ENCODE measurements around the gene LRIG1.

Gene LRIG1, protein sequence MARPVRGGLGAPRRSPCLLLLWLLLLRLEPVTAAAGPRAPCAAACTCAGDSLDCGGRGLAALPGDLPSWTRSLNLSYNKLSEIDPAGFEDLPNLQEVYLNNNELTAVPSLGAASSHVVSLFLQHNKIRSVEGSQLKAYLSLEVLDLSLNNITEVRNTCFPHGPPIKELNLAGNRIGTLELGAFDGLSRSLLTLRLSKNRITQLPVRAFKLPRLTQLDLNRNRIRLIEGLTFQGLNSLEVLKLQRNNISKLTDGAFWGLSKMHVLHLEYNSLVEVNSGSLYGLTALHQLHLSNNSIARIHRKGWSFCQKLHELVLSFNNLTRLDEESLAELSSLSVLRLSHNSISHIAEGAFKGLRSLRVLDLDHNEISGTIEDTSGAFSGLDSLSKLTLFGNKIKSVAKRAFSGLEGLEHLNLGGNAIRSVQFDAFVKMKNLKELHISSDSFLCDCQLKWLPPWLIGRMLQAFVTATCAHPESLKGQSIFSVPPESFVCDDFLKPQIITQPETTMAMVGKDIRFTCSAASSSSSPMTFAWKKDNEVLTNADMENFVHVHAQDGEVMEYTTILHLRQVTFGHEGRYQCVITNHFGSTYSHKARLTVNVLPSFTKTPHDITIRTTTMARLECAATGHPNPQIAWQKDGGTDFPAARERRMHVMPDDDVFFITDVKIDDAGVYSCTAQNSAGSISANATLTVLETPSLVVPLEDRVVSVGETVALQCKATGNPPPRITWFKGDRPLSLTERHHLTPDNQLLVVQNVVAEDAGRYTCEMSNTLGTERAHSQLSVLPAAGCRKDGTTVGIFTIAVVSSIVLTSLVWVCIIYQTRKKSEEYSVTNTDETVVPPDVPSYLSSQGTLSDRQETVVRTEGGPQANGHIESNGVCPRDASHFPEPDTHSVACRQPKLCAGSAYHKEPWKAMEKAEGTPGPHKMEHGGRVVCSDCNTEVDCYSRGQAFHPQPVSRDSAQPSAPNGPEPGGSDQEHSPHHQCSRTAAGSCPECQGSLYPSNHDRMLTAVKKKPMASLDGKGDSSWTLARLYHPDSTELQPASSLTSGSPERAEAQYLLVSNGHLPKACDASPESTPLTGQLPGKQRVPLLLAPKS

DNA sequence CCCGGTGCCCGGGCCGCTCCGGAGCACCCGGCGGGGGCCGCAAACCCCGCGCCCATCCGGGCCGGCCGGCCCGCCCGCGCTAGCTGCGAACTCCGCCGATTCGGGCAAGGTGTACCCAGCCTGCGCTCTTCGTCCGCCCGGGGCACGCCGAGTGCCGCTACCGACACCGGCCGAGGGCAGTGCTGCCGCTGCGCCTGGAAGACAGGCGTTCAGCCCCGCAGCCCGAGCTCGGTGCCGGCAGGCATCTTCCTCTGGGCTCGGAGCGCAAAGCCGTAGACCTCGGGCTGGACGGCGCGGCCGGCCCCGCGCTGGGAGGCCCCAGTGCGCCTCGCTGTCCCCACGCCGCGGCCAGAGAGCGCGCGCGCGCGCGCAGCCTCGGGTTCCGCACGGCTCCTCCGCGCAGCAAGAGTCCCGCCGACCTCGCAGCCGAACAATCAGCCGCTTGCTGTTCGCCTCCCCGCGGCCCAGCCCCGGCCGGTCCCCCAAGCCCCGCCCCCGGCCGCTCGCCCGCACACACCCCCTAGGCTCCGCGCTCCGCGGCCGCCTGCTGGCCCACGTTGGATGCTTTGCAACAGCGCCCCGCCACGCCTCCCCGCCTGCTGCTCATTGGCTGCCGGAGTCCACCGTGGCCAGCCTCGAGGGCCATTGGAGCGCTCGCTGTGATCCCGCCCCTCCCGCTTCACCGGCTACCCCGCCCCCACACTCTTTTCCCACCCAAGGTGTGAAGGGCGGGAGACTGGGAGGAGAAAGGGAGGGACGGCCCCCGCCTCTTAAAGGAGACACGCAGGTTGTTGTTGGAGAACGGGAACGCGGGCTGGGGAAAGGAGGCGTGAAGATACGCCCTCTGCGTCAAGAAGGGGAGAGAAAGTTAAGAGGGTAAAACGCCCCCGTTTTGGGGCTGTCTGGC is at the start of gene LRIG1:
Gene LRIG1, minus strand, starts transcription at position 447 of the 907 bp plus-strand sequence. CDS start 615 bp downstream, outside the sequence.
- peak; percentile 96 to 98 for DNase-seq (ENCODE audit: low read depth in 2 of 2)

DNA sequence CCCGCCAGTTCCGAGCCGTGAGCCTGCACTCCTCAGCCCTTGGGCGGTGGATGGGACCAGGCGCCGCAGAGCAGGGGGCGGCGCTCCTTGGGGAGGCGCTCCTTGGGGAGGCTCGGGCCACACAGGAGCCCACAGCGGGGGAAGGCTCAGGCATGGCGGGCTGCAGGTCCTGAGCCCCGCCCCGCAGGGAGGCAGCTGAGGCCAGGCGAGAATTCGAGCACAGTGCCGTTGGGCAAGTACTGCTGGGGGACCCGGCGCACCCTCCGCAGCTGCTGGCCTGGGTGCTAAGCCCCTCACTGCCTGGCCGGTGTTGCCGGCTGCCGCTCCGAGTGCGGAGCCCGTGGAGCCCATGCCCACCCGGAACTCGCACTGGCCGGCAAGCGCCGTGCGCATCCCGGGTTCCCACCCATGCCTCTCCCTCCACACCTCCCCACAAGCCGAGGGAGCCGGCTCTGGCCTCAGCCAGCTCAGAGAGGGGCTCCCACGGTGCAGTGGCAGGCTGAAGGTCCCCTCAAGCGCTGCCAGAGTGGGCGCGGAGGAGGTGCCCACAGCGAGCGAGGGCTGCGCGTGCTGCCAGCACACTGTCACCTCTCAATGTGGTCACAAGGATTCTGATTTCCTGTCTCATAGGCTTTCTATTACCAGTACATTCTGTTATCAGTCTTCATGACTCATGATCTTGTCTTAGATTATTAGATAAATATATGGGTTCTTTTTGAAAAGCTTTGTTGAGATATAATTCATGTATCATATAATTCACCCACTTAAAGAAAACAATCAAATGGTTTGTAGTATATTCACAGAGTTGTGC is 44.0 kb upstream of the LRIG1 start:
- DNase-seq (ENCODE audit: low read depth in 2 of 2): no peak

DNA sequence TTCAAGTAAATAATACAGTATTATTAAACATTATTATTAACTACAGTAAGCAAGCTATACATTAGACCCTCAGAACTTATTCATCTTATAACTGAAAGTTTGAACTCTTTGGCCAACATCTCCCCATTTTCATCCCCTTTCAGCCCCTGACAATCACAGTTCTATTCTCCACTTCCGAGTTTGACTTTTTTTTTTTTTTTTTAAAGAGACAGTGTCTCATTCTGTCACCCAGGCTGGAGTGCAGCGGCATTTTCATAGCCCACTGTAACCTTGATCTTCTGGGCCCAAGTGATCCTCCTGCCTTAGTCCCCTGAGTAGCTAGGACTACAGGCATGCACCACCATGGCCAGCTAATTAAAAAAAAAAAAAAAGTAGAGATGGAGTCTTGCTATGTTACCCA is 41.3 kb upstream of the LRIG1 start:
- no peak for DNase-seq (ENCODE audit: low read depth in 2 of 2)

DNA sequence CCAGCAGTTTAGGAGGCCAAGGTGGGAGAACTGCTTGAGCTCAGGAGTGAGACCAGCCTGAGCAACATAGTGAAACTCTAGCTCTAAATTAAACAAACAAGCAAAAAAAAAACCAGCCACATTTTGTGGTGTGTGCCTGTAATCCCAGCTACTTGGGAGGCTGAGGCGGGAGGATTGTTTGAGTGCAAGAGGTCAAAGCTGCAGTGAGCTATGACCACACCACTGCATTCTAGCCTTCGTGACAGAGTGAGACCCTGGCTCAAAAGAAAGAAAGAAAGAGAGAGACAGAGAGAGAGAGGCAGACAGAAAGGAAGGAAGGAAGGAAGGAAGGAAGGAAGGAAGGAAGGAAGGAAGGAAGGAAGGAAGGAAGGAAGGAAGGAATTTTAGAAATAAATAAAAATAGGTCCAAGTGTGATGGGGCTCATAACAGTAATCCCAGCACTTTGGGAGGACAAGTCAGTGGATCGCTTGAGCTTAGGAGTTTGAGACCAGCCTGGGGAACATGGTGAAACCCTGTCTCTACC is 38.7 kb upstream of the LRIG1 start:
- DNase-seq (ENCODE audit: low read depth in 2 of 2): no peak

DNA sequence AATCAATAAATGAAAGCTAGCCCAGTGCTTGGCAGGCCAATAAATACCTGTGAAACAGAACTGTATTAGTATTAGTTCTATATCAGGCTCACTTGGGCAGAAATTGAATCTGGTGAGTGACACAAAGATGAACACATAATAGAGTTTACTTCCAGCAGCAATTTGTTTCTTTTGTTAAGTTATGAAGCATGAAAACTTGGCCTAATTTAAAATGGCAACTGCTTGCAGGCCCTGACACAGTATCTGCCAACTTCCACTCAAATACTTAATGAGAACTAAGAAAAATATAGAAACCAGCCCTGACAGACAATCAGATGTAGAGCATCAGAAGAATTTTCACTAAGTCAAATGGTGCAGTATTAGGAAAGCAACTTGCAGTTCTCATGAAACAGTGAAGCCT is 37.6 kb upstream of the LRIG1 start:
- DNase-seq (ENCODE audit: low read depth in 2 of 2): no peak

DNA sequence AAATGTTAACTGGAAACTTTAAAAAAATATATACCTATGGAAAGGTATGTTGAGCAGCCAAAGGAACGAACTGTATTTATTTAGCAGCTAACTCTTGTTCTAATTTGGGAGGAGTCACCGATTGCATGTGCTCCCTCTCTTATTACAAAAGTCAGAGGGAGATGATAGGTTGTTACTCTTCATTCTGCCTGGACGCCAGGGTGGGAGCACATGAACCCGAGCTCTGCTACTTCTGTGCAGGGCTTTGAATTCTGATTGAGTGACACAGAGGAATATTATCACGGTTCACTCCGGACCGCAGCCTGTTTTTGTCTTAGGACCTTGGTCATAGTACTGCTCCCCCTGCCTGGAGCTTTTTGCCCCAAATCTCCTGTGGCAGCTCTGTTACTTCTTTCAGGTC is 36.9 kb upstream of the LRIG1 start:
- DNase-seq (ENCODE audit: low read depth in 2 of 2): no peak

DNA sequence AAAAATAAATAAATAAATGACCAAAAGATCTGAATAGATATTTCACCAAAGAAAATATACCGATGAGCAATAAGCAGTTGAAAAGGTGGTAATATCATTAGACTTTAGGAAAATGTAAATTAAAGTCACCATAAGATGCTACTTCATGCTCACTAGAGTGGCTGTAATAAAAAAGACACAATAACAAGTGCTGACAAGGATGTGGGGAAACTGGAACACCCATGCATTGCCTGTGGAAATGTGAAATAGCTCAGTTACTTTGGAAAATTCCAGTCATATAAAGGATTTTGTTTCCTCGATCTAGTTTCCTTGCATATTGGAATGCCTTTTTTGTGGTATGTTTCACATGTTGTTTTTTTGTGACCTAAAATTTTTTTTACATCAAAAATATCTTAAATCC is 36.0 kb upstream of the LRIG1 start:
- no peak for DNase-seq (ENCODE audit: low read depth in 2 of 2)

DNA sequence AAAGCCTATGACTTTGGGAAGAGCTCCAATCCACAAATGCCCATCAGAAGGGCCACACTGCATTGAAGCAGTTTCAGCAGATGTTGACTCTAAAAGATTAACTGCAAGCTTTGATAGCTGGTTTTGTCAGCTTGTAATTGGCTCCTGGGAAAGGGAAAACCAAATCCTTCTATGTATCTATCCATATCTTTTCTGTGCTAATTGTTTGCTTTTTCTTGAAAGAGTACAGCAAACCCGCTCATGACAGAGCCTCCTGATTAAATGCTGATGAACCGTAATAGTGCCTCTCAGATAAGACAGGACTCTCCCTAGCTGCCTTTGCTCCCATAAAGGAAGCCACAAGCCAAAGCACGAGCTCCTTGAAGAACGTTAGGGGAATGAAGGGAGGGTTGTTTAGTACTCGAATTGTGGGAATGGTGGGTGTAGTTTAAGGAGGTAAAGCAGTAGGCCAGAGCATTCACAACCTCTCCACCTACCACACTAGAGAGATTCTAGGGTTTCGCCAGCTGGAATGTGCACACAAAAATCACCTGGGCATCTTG is 33.6 kb upstream of the LRIG1 start:
- DNase-seq (ENCODE audit: low read depth in 2 of 2): no peak

DNA sequence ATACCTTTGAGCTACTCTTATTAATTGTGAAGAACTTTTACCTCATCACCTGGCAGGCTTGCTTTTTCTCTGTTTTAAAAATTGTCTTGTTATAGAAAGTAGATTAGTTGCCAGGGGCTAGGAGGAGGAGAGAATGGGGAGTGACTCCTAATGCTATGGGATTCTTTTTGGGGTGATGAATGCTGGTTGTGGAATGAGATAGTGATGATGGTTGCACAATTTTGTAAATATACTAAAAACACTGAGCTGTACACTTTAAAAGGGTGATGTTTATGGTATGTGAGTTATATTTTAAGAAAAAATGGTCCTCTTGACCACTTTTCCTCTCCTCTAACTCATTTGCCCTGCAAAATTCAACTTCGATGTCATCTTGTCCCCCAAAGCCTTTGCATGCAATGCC is 31.8 kb upstream of the LRIG1 start:
- DNase-seq (ENCODE audit: low read depth in 2 of 2): no peak

DNA sequence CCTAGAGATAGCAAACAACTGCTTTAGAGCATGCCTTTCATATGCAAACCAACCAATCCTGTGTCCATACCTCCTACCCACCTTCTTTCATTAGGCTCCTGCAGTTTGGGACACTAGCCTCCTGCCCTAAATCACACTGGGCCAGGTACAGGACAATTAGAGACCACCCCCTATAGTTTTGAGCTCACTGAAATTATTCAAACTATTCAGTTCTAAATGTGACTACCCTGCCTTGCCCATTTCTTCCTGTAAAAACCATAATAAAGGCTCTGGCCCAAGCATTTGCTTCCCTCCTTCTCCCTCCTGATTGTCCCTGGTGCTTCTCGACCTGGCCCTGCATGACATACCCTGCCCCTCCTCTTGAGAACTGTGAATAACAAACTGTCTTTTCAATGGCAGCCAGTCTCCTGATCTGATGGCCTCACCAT is 31.4 kb upstream of the LRIG1 start:
- no peak for DNase-seq (ENCODE audit: low read depth in 2 of 2)

DNA sequence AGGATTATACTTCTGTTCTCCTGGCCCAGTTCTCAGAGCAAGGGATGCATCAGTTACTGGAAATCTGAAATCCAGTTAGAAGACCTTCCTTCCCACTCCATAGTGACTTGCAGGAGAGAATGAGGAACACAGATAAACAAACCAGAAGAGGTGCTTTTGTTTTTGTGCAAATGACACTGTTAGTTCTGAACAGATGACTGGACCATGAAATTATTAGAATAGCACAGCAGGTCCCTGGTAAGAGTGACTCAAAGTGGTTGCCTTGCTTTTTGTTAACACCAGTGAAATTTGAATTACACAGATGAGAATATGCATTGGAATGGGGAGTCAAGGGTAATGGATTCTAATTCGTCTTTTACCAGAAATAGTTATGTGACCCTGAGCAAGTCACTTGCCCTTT is 30.4 kb upstream of the LRIG1 start:
- no peak for DNase-seq (ENCODE audit: low read depth in 2 of 2)

DNA sequence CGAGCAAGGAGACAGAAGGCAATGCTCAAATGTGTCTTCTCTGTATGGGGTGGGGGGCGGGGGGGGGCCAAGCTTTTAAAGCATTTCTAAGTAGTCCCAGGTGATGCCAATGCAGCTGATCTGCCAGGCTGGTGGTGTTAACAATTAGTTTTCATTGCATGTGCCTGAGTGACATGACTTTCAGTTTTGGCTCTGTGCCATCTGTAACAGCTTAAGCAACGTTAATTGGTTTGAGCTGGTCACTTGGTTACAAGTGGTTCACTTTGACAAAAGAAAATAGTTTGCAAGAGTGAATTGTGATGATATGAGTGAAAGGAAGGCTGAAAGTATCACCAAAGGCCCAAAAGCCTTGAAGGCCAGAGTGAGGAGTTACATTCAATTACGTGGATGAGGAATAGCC is 26.4 kb upstream of the LRIG1 start:
- no peak for DNase-seq (ENCODE audit: low read depth in 2 of 2)

DNA sequence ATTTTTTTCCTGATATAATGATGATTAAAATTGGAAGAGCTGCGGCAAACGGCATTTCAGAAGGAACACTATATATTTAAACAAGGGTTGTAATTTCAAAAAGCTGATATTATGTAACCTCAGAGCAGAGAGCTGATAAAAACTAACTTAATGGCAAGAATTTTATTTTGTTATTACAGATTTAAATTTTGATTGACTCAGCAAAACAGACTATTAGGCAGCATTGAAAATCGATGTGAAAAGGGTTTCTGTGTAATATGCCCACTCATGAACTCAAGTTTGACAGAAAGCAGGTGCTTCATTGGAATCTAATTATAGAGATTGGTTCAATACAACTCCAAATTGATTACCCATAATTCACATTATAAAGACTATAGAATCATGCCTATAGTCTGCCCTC is 24.9 kb upstream of the LRIG1 start:
- DNase-seq (ENCODE audit: low read depth in 2 of 2): no peak

DNA sequence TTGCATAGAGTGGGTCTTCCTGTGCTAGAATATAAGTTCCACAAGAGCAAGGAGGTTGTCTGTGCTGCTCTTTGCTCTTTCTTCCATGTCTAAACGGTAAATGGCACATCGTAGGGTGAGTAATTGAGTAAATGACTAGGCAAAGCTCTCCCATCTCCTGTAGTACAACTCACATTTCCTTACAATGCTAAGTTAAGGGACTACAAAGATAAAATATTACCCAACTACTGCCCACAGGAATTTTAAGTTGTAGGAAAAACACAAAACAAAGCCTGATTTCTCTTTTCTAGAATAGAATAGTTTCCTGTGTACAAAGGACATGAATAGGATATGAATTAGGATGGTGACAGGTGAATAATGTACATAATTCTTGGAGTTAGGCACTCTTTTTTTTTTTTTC is 19.9 kb upstream of the LRIG1 start:
- no peak for DNase-seq (ENCODE audit: low read depth in 2 of 2)

DNA sequence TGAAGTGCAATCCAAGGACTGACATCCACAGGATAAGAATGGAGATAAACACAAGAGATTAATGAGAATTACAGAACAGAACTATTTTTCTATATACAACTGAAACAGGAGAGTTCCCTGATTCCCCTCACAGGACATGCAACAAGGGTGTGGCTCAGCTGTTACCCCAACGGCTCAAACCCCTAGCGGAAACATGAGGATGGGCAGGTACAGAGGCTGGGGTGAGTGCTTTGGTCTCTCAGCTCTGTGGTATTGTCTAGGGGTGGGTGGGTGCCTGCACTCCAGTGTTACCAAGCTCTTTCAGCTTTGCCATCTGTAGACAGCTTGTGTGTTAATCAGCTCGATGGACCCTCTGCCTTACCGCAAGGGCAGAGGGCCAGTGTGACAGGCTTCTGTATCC is 17.8 kb upstream of the LRIG1 start:
- DNase-seq (ENCODE audit: low read depth in 2 of 2): no peak

DNA sequence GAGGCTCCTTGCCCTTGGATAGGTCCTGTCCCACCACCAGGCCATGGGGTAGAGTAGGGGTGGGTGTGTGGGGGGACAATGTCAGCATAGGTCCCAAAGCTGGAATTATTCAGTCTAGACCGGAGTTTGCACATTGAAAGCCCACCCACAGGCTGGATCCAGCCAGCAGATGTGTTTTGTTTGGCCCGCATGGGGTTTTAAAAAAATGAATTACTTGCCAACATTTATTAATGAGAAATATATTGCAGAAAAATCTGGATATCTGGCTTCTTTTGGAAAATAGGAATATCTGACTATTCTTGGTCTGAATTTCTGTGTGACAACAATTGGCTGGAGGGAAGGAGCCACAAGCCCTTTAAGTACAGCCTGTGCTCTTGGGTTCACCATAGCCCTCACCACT is 17.3 kb upstream of the LRIG1 start:
- DNase-seq (ENCODE audit: low read depth in 2 of 2): no peak

DNA sequence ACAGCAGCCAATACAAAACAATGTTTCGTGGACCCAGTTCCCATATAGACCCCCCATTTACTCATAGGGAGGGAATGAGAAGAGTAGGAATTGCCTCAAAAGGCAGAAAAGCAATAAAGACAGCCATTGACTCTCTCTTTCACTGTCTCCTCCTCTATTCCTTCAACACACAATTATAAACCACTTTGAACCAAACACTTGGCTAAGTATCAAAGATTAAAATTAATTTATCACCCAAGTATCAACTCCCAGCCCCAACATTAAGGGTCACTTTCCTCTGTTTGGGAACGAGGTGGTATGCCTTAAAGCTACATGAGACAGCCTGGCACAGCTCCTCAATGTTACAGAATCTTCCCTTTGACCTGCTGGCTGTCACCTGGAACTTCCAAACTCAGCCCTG is 16.4 kb upstream of the LRIG1 start:
- DNase-seq (ENCODE audit: low read depth in 2 of 2): no peak

DNA sequence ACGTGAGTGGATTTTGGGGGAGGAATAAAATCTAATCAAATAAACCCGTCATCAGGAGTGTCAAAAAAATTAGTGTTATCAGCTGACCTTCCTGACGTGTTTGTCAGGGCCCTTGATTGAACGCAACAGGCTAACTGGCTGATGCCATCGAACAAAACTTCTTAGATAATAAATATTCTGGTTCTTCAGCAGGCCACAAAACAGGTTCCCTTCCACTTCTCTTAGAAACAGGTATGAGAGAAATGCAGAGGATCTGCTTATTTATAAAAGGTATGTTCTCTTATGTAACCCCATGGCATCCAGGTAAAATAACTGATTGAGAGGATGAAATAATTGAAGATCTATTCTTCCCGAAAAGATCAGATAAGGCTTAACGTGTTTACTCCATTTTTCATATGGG is 7.6 kb upstream of the LRIG1 start:
- DNase-seq (ENCODE audit: low read depth in 2 of 2): no peak

DNA sequence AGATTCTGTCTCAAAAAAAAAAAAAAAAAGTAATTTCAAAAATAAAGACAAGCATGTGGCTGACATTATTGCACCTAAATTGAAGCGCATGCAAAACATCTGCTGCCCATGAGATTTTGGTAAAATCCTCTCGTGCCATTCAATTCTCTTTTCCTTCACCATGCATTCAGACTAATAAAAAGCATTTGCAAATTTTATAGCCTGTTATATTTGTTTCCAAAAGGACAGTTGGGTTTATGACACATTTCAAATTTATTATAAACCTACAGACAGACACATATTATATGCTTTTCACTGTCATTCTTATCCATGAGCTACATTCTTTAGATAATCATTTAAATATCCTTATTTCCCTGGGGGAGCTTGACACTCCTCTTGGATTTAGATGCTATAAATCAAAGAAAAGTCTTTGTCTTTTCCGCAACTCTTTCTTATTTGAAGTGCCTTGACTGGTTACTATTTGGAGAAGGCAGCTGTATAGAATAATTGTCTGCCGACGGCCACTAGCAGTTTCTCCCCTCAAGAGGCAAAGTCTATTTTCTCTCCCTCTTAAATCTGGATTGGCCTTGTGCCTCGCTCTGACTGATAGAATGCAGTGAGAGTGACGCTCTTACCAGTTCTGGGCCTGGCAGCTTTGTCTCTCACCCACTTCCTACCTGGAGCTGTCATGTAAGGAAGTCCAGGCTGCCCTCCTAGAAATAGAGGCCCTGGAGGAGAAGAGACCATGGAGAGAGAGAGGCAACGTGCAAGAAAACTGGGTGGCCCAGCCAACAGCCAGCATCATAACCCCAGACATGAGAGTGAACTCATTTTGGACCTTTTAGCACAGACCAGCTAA is 6.8 kb upstream of the LRIG1 start:
- DNase-seq (ENCODE audit: low read depth in 2 of 2): no peak
